NCI-H526 treated with DMSO at 0.1 percent for 48 hours (cell line): ENCODE results near the gene PTPRD.
A peak's percentile ranks its signal among the peaks of the same experiment; 100 is the strongest.

ENCODE experiments used
- DNase-seq: peaks from one replicate; lab custom pipeline; 2025; lab: John Stamatoyannopoulos, UW

Gene PTPRD

DNA sequence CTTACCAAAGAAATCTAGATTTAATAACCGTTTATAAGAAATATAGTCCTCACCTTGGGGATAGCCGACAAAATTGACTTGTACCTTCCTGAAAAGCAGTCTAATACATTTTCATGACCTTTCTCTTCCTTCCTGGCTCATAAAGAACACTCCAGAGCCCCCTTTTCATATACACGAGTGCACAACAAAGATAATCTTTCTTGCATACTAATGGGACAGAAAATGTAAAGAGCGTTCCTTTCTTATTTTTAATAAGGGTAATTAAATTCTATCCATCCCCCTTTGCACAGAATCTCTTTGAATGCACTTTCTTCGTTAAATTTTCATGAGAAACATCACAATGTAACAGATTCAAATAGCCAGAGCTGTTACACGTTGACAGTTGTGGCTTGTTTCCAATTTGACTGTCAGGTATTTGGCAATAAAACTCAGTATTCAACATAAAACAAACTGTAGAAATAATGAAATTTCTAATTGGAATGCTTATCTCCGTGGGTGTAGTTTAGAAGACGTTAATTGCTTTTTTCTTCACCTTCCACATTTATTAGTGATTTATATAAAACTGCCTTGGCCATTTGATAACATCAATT lies 2080.9 kb downstream of the PTPRD start:
- no peak for DNase-seq

DNA sequence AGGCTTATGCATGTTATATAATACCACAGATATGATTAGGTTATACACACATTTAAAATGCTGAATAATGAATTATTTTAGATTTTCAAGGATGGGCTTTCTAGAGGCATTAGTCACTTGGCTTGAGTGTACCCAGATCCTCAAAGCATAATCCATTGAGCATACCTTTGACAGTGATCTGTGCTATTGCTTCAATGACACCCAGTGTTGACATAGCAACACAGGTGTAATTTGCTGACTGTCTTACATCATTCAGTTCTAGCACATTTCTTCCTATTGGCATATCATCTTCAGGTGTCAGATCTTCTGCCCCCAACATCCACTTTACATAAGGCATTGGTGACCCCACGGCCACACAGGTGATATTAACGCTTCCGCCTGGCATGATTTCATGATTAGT lies 2091.7 kb downstream of the PTPRD start:
- DNase-seq = no peak

DNA sequence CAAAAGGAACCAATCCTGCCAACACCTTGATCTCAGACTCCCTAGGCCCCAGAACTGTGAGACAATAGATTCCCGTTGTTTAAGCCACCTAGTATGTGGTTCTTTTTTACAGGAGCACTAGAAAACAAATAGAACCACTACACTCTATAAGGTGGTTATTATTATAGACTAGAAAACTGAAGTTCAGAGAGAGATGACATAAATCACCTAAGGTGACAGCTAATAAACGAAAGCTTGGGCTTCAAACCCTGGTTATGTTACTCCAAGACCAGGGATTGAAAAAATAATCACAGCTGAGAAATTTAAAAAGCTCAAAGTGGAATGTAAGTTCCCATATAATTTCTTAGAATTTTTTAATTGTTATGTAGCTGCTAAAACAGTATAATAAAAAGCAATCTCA lies 2097.1 kb downstream of the PTPRD start:
- no peak for DNase-seq

DNA sequence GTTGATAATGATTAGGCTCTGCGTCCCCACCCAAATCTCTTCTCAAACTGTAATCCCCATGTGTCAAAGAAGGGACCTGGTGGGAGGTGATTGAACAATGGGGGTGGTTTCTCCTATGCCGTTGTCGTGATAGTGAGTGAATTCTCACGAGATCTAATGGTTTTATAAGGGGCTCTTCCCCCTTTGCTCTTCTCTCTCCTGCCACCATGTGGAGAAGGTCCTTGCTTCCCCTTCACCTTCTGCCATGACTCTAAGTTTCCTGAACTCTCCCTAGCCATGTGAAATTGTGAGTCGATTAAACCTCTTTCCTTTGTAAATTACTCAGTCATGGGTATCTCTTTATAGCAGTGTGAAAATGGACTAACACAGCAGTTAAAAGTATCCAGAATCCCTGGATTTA lies 2098.0 kb downstream of the PTPRD start:
- no peak for DNase-seq

DNA sequence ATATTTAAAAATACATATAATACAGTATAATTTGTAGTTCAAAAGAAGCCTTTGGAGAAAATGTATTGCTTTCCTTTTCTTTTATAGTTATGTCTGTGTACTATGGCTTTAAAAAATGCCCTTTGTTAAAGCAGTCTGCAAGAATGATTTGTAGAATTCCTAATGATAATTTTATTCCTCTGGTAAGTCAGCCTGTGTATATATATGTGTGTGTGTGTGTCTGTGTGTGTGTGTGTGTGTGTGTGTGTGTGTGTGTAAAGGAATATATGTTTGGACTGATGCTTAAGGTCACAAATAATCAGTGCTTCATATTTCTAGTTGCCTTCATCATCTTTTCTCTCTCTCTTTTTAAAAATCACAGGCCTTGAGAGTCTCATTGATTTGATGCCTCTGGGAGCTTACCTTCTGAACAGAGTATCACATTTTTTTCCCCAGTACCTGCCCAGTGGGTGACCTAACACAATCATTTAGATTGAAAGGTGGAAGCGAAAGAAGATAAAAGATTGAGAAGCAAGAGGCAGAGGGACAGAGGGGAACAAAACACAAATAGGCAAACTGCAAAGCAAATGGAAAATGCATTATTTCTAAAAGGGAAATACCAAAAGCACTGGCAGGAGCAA lies 2104.0 kb downstream of the PTPRD start:
- no peak for DNase-seq

DNA sequence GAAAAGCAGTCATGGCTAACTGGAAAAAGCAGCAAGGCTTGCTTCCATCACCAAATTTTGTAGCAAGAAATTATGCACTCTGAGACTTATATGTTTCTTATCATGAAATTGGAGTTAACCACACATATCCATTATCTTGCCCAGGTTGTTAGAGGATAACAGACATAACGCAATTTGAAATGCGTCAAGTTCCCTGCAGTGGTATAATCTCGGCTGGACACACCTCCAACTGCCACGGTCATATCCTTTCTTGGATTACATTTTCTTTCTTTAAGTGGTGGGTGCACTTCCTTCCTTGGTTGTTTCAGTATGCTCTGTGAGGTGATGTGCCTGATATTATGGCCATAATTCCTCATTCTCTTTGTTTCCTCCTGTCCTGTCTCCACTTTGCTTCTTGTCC lies 2118.2 kb downstream of the PTPRD start:
- DNase-seq = no peak

DNA sequence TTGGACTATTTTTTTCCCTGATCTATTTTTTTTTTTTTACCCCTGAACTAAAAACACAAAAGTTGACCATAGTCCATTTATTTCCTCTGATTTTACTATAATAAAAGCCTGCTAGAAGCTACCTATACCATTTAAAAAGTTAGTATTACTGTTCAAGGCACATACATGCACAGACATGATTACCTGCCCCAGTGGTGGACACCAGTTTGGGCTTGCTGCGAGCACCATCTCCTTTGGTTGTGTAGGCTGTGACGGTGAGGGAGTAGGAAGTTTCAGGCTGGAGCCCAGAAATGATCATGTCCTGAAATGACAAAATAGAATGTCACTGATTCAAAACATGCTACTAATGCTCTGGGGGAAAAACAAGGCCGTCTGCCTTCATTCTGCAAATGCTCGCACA lies 2120.1 kb downstream of the PTPRD start:
- no peak for DNase-seq

DNA sequence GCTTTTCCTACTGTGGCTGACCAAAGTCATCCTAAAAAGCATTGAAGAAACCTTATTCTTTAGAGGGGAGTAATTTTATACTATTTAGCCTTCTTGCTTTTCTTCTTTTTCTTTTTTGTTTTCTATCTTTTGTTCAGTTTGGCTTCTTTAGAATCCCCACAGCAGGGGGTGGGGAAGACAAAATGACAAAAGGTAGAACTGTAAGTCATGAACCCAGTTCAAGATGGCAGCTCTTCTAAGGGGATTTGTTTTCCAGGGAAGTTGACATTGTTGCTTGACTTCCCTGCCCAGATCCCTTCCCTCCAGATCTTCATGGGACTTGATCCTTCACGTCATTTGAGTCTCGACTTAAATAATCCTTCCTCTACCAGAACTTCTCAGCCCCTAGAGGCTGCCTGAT lies 2120.8 kb downstream of the PTPRD start:
- no peak for DNase-seq

DNA sequence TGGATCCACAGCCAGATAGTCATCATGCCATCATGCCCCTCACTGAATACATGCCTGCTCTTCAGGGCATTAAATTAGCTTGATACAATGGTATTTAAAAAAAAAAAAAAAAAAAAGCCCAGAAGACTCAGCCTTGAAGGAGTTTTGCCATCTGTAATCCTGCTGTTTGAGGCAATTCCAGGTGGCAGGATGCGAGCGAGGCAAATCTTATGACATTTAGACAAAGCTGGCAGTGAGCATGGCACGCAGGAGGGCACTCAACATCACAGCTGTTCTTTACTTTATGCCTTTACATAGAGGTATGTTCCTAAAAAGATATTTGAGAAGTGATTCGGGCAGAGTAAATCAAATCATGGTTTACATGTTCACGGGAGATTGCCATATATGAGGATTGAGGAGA lies 2121.2 kb downstream of the PTPRD start:
- no peak for DNase-seq

DNA sequence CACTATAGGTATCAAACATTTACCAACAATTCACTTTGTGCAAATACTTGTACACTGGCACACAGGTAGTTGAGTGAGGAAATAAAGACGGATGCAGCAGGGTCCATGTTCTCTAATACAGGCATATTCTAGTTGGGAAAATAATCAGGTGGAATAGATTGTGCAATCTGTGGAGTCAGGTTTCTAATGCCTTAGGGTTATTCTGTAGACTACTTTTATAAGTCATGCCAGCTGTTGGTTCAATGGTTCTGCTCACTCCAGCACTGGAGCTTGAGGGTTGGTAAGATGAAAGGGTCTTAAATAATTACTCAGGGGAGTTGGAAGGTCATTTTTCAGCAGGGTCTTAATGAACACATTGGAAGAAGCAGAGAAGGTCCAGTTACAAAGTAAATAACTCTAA lies 2123.0 kb downstream of the PTPRD start:
- DNase-seq = no peak

DNA sequence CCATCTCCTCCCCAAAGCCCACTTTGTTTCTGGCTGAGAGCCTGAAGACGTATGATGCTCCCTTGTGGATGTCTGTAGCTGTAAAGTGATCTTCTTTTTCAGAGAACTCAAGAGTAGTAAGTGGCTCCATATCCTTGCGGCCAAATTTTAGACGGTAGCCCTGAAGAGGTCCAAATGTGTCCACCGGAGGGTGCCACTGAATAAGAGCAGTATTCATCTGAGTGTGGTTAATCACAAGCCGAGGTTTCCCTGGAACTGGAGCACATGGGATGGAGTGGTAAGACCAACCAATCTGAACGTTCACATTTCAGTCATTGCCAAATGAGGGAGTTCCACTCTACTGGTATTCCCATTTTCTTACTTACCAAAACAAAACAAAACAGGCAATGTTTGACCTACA lies 2126.7 kb downstream of the PTPRD start:
- peak; percentile 14 for DNase-seq

DNA sequence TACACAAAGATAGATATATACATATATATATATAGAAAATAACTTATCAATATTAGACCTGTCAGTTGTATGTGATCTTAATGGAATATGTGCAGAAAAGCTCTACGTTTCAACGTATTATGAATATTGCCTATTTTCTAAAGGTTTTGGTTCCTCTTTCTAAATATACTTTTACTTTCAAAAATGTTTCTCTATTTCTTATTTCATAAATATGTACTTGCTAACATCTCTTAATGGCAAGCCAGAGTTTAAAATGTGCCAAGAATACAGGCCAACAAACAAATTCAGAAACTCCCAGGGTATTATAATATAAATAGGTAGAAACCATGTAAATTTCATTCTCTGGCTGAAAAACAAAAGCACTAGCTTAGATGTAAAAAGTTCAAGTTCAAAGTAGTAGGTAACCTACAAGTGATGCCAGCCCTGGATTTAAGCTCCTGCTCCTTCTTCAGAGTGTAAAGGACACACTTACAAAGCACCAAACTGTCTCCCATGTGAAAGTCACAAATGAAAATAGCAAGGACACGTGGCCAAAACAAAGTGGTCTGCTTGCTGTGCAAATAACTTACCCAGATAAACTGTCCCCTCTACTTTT lies 2128.1 kb downstream of the PTPRD start:
- no peak for DNase-seq

DNA sequence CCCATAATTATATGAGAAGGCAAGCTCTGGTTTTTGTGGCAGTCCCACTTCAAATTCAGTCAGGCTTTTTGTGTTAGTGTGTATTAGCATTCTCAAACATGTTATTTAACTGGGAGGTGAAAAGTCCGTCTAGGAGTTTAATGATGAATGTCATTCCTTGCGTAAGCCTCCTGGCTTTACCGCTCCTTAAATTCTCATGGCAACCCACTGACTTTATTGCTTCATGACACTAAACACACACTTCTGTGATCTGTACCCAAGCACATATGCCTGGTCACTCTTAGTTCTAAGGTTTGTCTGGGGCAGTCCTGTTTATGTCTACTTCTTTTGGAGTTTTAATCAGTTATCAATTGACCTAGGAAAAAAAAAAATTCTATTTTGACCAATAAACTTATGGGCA lies 2135.4 kb downstream of the PTPRD start:
- DNase-seq = no peak

DNA sequence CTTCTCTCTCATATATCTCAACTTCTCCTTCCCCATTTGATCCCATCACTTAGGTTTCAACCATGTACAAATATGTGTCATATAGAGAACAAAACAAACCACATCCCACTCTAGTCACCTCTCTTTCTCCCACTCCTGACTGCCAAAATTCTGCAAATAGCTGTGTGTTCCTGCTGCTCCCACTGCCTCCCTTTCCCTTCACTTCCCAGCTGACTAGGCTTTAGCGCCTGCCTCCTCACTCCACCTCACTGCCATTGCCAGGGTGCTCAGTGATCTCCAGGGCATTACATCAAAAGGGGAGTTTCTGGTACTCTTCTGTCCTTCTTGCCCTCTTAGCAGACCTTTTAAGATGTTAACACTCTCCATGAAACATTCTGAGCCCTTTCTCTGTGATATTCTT lies 2137.9 kb downstream of the PTPRD start:
- no peak for DNase-seq

DNA sequence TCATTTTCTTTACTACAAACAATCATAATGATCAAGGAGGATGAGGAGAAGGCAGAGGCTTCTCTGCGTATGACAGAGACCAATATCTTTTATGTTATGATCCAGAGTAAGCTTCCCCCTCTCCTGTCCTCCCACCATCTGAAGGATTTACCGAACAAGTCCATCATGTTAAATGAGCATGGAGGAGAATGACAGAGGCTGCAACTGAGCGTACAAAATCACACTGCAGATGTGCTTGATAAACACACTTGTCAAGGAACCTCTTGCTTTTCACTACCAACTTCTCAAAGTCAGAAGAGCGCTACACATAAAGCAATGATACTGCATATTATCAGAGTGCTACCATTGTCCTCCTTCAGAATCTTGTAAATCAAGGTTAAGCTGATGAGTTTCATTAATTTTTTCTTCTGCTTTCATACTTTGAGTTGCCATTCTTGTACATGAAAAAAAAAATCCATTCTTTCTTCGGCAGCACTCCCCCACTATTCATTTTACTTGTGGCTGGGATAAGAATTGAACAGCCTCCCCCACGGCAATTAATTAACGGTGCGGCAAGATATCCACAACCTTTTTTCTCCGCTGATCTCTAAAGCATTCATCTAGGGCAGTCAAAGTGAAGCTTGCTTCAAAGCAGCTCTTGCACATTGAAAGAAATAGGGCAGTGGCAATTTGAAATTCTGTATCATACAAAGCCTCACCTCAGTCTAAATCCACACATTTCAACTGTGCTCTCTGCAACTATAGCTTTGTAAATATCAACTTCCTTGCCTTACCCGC lies 2139.4 kb downstream of the PTPRD start:
- DNase-seq = no peak

DNA sequence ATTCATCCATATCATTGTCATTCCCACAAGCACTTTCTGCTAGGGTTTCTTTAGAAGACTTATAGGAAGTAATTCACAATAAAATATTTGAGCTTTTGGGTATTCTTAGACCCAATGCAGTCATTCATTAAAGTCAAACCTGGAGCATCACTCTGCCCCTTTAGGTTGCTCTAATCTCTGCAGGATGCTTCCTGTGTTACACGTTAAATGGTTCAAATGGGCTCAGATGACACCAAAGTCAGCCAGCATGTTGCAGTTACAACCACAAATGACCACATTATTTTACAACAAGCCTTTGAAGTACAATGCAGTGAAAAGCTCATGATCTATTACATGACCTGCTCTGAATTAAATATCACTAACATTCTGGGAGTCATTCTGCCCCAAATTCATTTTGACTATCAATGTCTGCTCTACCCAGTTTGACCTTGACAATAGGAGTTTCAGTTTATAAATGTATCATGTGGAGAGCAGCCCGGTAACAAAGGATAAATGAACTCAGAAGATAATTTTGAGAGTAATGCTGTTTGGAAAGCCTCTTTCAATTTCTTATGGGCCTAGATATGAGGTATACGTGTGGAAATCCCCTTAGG lies 2144.7 kb downstream of the PTPRD start:
- DNase-seq = no peak

DNA sequence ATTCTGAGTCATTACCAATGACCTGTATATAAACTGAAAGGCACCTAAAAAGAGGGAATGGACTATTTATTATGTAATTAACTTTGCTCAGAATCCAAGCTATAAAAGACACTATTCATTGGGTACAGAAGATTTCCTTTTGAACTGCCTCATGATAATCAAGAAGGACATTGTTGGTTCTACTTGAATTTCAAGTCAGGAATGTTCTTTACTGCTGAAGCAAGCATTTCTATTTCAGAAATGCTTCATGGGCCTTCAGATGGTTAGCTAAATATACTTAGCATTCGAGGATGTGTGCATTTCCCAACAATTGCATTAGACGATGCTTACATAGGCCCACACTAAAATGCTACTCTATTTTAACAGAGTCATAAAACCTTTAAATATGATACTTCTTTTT lies 2155.0 kb downstream of the PTPRD start:
- no peak for DNase-seq

DNA sequence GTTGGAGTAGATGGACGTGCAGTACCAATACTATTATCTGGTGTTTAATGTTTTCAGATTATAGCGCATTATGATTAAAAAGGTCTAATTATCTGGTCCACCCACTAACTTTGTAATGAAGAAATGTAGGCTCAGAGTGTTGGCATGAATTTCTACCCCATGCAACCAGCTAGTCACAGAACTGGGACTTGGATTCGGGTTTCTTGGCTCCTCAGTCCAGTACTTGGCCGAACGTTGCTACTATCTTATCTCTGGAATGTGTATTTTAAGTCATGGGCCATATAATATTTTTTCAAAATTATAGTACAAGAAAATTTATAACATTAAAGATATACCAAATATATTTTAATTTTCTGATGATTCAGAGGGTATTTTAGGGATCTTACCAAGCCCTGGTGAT lies 2155.7 kb downstream of the PTPRD start:
- no peak for DNase-seq

DNA sequence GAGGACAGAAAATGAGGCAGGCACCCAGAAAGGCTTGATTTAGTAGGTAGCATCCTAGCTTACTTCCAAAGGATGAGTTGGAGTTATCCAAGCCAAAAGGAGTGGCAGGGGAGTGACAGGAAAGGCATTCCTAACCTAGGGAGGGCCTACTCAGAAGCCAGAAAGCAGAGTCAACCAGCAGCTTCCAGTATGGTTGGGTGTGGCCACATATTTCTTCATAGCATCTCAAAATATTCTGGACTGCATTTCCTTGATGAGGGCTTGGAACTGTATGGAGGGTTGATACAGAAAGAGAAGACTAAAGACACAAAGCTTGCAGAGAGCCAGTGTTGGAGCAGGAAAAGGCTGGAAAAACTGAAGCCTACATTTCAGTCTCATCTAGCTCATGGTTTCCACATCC lies 2156.5 kb downstream of the PTPRD start:
- no peak for DNase-seq

DNA sequence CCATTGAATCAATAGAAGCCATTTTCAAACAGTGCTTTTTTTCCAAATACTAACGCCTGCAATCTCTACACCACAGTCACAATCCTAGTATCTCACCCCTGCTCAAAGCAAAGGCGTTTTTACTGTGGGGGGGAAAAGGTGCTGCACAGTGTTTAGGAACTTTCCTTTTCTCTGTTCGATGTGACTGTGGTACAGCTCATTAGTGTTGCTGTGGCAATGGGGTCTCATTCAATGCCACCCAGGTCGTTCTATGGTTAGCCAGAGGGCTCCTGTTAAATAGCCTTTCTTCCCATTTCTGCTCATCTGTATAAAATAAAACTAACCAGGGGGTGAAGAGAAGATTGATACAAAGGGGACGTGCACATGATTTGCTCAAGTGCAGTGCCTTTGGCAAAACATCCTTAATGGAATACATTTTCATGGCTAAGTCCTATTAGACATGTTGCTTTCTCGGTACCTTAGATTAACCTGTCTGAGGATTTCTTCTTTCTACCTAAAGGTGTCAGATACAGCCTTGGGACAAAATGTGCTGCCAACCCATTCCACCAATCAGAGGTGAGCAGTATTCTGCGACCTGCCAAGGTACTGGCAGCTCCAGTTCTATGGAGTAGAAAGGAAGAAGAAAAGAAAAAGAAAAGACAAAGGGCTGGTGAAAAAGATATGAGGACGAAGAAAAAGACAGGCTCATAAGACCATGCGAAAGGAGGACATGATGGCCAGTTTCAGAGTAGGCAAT lies 2161.8 kb downstream of the PTPRD start:
- no peak for DNase-seq

DNA sequence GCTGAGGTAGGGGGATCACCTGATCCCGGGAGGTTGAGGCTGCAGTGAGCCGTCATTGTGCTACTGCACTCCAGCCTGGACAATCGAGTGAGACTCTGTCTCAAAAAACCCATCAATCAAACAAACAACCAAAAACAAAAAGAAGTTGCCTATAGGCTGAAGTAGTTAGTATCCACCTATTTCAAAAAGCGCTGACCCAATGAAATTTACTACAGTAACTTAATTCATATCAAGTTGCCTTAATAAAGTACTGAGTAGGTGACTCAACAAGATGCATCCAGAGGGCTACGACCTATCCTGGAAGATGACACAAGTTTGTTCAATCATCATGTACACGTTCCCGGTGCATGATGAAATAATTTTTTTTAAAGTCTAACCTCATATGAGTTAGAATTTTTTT lies 2164.6 kb downstream of the PTPRD start:
- no peak for DNase-seq

DNA sequence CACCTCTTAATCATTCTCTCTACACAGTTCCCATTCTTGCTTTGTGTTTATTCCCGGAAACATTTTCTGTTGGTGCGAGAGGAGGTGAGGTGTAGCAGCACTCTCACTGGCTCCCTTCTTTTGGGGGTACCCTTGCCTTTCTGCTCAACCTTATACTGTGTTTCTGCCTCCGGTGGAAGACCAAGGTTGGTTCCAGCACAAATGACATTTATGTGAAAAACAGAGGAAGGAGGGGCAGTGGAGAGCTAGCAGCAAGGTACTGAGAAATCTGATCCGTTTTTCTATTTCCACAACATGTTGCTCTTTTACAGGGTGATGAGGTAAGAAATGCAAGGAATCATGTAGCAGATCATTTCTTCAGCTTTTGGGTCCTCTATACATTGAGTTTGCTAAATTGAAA lies 2165.2 kb downstream of the PTPRD start:
- no peak for DNase-seq
